ENCODE measurements around the gene DNAJB4.

The DNAJB4 gene

DNA sequence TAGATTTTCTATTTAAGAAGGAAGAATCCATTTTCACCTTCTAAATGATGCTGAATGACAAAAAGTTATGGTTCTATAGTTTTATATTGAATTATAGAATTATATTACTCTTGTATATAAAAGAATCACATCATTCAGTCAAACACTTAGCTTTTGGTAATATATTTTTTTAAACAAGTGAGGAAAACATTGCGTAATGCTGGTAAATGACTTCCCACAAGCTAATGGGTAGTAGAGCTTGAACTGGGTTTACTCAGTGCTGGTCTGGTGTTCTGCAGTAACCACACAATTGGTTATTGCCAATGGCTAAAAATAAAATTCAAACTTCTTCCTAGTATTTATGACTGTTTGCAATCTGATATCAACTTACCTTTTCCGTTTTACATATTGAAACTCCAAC lies 30.4 kb downstream of the DNAJB4 start:
- DNase-seq (no peak), ATAC-seq (replicated peaks) (no peak)
- Mint-ChIP-seq H3K4me3 (no peak overlapping the region), H3K9me3 (no peaks in the 10 kb centered on the region), H3K4me1 (no peaks in the 10 kb centered on the region), H3K27me3 (no peaks in the 10 kb centered on the region), H3K36me3 (no peaks in the 10 kb centered on the region), H3K27ac (no peak overlapping the region)

DNA sequence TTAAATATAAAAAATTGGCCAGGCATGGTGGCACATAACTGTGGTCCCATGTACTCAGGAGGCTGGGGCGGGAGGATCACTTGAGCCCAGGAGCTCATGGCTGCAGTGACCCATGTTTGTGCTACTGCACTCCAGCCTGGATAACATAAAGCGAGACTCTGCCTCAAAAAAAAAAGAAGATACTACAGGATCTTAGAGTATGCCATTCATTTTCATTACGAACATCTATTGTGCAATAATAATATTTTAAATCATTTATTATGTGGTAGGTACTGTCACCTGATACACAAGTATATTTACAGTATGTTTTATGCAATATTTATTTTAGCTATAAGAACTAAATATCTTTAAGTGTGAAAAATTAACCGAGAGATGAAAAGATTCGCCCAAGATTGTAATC lies 31.7 kb downstream of the DNAJB4 start:
- Mint-ChIP-seq H3K27me3 (no peaks in the 10 kb centered on the region), H3K27ac (no peak overlapping the region), H3K4me1 (peaks cover 0 to 5% of the 10 kb centered on the region in 2 donors), H3K36me3 (no peaks in the 10 kb centered on the region), H3K9me3 (no peaks in the 10 kb centered on the region), H3K4me3 (no peak overlapping the region)
- DNase-seq (no peak), ATAC-seq (replicated peaks) (no peak)

DNA sequence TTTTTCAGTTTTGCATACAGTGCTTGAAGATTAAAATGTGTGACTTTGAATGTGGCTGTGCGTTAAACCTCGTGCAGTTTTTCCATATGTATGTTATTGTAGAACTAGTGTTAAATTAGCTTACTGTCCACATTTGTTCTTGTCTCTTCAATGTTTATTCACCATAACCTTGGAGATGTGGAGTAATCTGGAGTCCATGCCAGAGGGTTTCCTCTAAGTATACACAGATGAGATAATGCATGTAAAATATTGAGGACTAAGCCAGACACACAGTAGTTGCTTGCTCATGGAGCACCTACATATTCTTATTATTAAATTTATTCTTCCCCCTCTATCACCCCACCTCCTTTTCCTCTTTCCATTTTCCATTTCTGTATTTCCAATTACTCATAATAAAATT lies 33.3 kb downstream of the DNAJB4 start:
- peaks cover 0 to 6% of the 10 kb centered on the region in 2 donors for H3K27me3 Mint-ChIP-seq
- DNase-seq (no peak), ATAC-seq (replicated peaks) (no peak)
- H3K36me3 Mint-ChIP-seq = no peaks in the 10 kb centered on the region
- H3K9me3 Mint-ChIP-seq = no peaks in the 10 kb centered on the region
- no peak overlapping the region for H3K4me3 Mint-ChIP-seq
- peaks cover 0 to 5% of the 10 kb centered on the region in 2 donors for H3K4me1 Mint-ChIP-seq
- H3K27ac Mint-ChIP-seq = no peak overlapping the region

DNA sequence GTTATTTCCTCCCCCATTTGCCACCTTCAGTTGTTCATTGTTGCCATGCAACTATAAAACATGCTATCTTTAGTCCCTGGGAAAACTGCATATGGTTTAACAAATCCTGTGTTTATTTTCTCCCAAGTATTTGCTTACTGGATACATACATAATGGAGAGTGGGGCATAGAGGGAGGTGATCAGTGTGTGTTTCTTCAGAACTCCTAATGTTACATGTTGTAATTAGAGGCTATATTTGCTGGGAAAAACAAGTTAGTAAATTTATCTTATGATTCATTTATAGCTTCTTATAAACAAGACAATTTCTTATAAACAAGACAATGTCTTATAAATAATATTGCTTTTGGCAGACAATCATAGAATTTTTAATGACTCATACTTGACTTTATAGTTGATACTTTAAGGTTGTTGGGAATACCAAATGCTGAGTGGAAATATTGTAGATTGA lies 33.8 kb downstream of the DNAJB4 start:
- Mint-ChIP-seq H3K27me3 (peaks cover 0 to 6% of the 10 kb centered on the region in 2 donors), H3K9me3 (no peaks in the 10 kb centered on the region), H3K4me3 (no peak overlapping the region), H3K4me1 (peaks cover 0 to 5% of the 10 kb centered on the region in 2 donors), H3K36me3 (no peaks in the 10 kb centered on the region), H3K27ac (no peak overlapping the region)
- DNase-seq (no peak), ATAC-seq (replicated peaks) (no peak)

DNA sequence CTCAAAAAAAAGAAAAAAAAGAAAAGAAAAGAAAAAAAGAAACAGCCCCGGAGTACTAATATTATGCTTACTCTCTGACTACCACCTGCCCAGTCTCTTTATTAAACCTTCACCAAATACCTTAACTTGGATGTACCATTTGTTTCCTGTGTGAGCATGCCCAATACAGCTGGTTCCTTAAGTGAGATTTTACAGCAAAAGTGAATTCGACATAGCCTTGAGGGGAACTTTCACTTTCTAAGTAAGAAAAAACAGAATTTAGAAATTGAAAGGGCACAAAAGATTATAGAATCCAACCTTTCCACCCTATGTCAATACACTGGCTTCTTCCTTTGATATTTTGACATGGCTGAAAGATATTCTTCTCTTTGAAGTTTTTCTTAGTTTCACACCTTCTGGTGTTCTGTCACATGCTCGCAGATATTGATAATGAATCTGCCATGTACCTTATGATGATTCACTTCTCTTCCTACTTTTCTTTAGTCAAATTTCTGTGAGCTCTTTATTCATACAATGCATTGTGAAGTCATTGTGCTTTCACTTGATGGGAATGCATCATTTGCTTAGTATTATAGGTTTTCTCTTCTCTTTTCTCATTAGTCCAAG lies 35.8 kb downstream of the DNAJB4 start:
- Mint-ChIP-seq H3K9me3 (no peaks in the 10 kb centered on the region), H3K36me3 (no peaks in the 10 kb centered on the region), H3K27ac (no peak overlapping the region), H3K27me3 (peaks cover 13 to 20% of the 10 kb centered on the region in 2 donors), H3K4me1 (peaks cover 11 to 17% of the 10 kb centered on the region in 2 donors), H3K4me3 (no peak overlapping the region)
- no peak for ATAC-seq (replicated peaks)
- no peak for DNase-seq

DNA sequence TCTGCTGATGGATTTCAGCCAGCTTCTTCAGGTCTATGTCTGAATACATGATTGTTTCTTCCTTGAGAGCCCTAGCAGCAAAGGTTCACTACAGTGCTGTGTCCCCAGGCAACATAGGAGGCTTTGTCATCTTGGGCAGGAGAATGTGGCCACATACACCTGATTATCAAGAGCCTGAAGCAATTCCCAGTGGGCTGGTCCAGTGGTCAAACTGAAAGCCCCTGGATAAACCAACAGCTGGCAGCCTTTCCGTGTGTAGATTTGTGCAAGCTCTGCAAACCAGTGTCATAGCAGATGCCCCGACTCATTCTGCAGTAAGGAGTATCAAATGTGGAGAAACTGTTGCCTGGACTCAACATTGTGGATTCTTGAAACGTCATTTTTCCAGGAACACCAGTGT lies 38.7 kb downstream of the DNAJB4 start:
- ATAC-seq (replicated peaks) = no peak
- no peak for DNase-seq
- H3K36me3 Mint-ChIP-seq = no peaks in the 10 kb centered on the region
- H3K27me3 Mint-ChIP-seq = peaks cover 35 to 46% of the 10 kb centered on the region in 2 donors
- no peak overlapping the region for H3K27ac Mint-ChIP-seq
- no peak overlapping the region for H3K4me3 Mint-ChIP-seq
- no peaks in the 10 kb centered on the region for H3K9me3 Mint-ChIP-seq
- peaks cover 17 to 20% of the 10 kb centered on the region in 2 donors for H3K4me1 Mint-ChIP-seq

DNA sequence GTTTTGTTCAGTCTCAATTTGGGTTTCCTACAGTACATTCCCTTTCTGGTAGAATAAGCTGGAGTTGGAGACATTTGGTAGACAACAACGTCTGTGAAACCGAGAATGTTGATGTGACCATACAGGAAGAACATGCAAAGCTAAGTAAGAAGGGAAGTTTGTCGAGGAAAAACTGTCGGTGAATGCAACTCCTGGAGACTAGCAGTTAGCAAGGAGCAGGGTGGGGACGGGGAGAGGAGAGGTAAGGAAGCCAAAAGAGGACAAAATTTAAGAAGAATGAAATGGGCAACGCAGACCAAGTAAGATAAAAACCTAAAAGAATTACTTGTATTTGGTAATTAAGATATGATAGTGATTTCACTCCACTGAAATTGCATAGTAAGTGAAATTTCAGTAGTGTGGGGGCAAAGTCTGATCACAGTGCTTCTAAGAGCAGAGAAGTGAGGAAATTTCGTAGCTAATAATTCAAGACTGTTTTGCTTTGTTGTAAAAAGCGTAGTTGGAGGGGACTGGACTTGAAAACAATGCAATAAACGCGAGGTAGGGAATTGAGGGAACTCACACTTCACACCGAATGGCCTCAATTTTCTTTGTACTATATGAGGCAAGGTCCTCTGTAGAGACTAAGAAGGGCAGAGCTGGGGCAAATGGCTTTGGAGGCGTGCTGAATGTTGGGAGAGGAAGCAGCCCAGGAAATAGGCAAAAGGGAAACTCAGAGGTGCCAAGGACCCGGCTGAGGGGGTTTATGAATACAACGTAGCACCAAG lies 40.2 kb downstream of the DNAJB4 start:
- DNase-seq (no peak), ATAC-seq (replicated peaks) (peak in 1 of 2 donors; percentile 28)
- Mint-ChIP-seq H3K9me3 (no peaks in the 10 kb centered on the region), H3K27me3 (peaks cover 38 to 49% of the 10 kb centered on the region in 2 donors), H3K27ac (peak overlapping the region; percentile 65), H3K36me3 (no peaks in the 10 kb centered on the region), H3K4me1 (peaks cover 17 to 20% of the 10 kb centered on the region in 2 donors), H3K4me3 (peak overlapping the region; percentile 63 to 83)

DNA sequence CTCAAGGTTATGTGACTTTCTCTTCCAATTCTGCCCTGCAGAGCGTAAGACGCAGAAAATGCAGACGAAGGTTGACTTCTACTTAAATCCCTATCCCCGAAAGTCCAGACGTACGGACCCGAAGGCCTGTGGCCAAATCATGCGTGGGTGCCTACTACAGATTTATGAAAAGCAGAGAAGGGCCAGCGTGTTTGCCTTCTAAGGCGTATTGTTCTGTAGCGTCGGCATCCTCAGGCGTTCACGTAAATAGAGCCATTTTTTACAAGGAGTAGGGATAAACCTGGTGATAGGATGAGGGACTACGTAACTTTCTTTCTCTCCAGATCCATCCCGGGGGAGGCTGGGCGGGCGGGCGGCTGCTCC lies 40.8 kb downstream of the DNAJB4 start:
- Mint-ChIP-seq H3K4me3 (peak overlapping the region; percentile 63 to 83), H3K36me3 (no peaks in the 10 kb centered on the region), H3K27ac (peak overlapping the region; percentile 65), H3K9me3 (no peaks in the 10 kb centered on the region), H3K27me3 (peaks cover 38 to 49% of the 10 kb centered on the region in 2 donors), H3K4me1 (peaks cover 16 to 20% of the 10 kb centered on the region in 2 donors)
- peak in 1 of 2 donors; percentile 3 for ATAC-seq (replicated peaks)
- no peak for DNase-seq

DNA sequence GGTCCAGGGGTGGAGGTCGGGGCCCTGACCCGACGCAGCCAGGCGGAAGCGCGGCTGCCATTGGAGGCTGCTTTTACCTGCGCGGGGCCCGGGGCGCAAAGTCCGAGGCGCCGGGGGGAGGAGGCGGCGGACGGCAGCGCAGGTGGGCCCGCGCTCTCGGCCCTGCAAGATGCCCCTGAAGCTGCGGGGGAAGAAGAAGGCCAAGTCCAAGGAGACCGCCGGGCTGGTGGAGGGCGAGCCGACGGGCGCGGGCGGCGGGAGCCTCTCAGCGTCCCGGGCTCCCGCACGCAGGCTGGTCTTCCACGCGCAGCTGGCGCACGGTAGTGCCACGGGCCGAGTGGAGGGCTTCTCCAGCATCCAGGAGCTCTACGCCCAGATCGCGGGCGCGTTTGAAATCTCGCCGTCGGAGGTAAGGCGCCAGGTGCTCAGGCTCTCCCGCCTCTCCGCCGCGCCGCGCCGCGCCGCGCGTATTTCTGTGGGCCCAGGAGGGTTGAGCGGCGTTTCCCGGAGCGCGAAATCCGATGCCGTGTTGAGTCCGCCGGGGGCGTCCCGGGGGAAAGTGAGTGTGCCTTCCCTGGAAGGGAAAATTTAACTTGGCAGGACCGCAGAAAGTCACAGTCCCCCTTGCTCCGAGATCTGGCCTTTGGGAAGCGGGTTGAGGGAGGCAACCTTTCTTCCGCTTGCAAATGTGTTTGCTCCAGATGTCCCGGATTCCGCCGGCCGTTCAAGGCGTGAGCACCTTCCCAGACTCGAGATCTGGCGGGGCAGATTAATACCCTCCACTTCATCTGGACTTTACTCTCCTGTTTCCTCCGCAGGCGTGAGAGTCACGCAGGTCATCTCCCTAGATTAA lies 41.4 kb downstream of the DNAJB4 start, which contains the start of gene GIPC2:
GIPC2 (plus strand) TSS at position 41 of the 853 bp plus-strand sequence; CDS start at position 170, 129 bp downstream.
- peak within 1 kb of the TSS; percentile 65 for H3K27ac Mint-ChIP-seq
- no peaks in the 10 kb centered on the region for H3K36me3 Mint-ChIP-seq
- peak within 1 kb of the TSS; percentile 78 to 83 for H3K4me3 Mint-ChIP-seq
- peak; percentile 53 to 59 for ATAC-seq (replicated peaks)
- peaks cover 12 to 20% of the 10 kb centered on the region in 2 donors for H3K4me1 Mint-ChIP-seq
- no peak for DNase-seq
- no peaks in the 10 kb centered on the region for H3K9me3 Mint-ChIP-seq
- peaks cover 42 to 49% of the 10 kb centered on the region in 2 donors for H3K27me3 Mint-ChIP-seq

DNA sequence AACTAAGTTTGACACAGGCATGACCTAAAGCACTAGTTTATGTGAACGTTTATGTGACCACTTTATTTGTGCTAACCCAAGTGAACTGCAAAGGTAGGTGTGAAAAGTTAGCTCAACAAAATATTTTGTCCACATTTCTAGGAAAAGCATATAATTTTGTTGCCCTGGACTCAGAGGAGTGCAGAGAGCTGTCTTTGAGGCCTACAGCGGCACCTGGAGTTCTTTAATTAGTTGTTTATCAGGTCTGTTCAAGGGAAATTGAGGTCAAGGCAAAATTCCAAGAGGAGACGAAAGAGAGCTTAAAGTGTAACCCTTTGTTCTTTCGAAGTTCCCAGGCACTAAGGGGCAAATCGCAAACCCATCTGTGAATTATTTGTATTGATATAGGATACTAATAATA lies 42.4 kb downstream of the DNAJB4 start:
- H3K27ac Mint-ChIP-seq = no peak overlapping the region
- no peak overlapping the region for H3K4me3 Mint-ChIP-seq
- ATAC-seq (replicated peaks) = no peak
- peaks cover 46 to 56% of the 10 kb centered on the region in 2 donors for H3K27me3 Mint-ChIP-seq
- DNase-seq = no peak
- H3K36me3 Mint-ChIP-seq = no peaks in the 10 kb centered on the region
- H3K4me1 Mint-ChIP-seq = peaks cover 12 to 20% of the 10 kb centered on the region in 2 donors
- H3K9me3 Mint-ChIP-seq = no peaks in the 10 kb centered on the region

DNA sequence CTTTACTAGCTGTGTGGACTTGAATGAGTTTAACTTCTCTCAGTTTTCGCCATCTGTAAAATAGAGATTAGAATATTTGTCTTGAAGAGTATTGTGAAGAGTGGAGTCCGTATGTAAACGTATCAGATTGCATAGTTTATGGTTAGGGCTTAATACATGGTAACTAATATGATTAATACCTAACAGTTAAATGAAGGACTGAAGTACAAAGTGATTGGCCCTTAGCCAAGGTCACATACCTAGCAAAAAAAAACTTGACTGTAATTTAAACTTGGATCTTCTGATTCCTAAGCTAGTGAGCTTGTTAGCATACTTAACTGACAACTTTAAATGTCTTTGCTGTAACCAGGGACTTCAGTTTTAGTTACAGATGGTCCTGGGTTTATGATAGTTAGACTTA lies 42.9 kb downstream of the DNAJB4 start:
- Mint-ChIP-seq H3K4me3 (no peak overlapping the region), H3K36me3 (no peaks in the 10 kb centered on the region), H3K27me3 (peaks cover 46 to 54% of the 10 kb centered on the region in 2 donors), H3K27ac (no peak overlapping the region), H3K9me3 (no peaks in the 10 kb centered on the region), H3K4me1 (peaks cover 12 to 20% of the 10 kb centered on the region in 2 donors)
- ATAC-seq (replicated peaks) (no peak), DNase-seq (no peak)

DNA sequence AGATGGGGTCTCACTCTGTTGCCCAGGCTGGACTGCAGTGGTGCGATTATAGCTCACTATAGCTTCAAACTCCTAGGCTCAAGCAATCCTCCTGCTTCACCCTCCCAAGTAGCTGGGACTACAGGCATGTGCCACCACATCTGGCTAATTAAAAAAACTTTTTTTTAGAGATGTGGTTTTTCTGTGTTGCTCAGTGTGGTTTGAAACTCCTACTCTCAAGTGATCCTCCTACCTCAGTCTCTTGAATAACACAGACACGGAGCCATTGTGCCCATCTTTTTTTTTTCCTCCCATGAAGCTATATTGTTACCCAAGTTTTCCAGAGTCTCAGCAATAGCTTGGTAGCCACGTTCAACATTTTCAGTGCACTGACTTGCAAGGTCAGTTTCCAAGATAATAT lies 43.7 kb downstream of the DNAJB4 start:
- H3K4me1 Mint-ChIP-seq = peaks cover 12 to 20% of the 10 kb centered on the region in 2 donors
- no peaks in the 10 kb centered on the region for H3K36me3 Mint-ChIP-seq
- DNase-seq = no peak
- H3K9me3 Mint-ChIP-seq = no peaks in the 10 kb centered on the region
- H3K27me3 Mint-ChIP-seq = peaks cover 46 to 50% of the 10 kb centered on the region in 2 donors
- H3K4me3 Mint-ChIP-seq = no peak overlapping the region
- no peak overlapping the region for H3K27ac Mint-ChIP-seq
- no peak for ATAC-seq (replicated peaks)

DNA sequence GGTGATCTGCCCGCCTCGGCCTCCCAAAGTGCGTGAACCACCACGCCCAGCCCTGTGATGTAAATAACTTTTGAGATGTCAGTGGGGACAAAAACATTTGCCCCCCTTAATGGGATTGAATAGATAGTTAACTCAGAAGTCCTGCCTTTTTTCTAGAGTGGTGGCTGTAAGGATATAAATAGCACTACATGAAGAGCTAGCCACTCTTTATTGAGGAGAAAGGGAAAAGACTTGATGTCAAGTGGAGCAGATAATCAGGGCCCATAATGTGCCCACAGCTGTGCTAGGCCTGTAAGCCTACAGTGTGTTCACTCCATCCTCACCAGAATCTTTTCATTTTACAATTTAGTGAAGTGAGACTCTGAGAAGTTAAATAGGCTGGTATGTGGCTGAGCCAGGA lies 44.7 kb downstream of the DNAJB4 start:
- Mint-ChIP-seq H3K27me3 (peaks cover 44 to 48% of the 10 kb centered on the region in 2 donors), H3K4me1 (peaks cover 12 to 20% of the 10 kb centered on the region in 2 donors), H3K27ac (no peak overlapping the region), H3K9me3 (no peaks in the 10 kb centered on the region), H3K4me3 (no peak overlapping the region), H3K36me3 (no peaks in the 10 kb centered on the region)
- no peak for ATAC-seq (replicated peaks)
- no peak for DNase-seq

DNA sequence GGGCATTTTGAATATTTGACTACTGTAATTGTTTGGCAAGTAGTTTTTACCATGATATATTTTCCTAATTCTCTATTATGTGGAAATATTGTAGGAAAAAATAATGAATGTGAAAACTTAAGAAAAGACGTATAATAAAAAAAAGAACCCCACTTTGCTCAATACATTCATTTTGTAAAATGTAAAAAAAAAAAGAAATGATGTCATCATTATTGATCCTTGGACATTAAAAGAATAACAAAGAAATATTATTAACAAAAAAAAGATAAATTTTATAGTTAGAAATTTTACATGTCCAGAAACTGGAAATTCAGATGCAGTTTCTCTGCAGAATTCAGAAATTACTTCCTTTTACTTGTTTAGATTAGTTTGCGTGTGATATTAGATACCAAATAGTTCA lies 46.3 kb downstream of the DNAJB4 start:
- no peak overlapping the region for H3K4me3 Mint-ChIP-seq
- ATAC-seq (replicated peaks) (no peak), DNase-seq (no peak)
- no peak overlapping the region for H3K27ac Mint-ChIP-seq
- H3K4me1 Mint-ChIP-seq = peaks cover 0 to 8% of the 10 kb centered on the region in 2 donors
- H3K36me3 Mint-ChIP-seq = no peaks in the 10 kb centered on the region
- peaks cover 34 to 36% of the 10 kb centered on the region in 2 donors for H3K27me3 Mint-ChIP-seq
- H3K9me3 Mint-ChIP-seq = no peaks in the 10 kb centered on the region

Data from stimulated activated naive B cell treated with anti-CD40 and anti-IgM and Interleukin-4, amounts not matched to agents 10 μg/mL and 1 μg/mL and 100 μg/mL, for 72 hours (primary cell).